Stimulated activated CD4-positive, alpha-beta T cell treated with anti-CD3 and anti-CD28 coated beads, Interleukin-15, amount 100 ng/mL, for 48 hours (primary cell): Measurements from ENCODE around the gene CDK1.

ENCODE experiments used
- DNase-seq, 2 donors: peaks; one replicate each; pipeline ENCODE4 v3.0.0-alpha.2; 2020; ENCODE audit warnings: low read depth in 2 of 2

Gene CDK1

DNA sequence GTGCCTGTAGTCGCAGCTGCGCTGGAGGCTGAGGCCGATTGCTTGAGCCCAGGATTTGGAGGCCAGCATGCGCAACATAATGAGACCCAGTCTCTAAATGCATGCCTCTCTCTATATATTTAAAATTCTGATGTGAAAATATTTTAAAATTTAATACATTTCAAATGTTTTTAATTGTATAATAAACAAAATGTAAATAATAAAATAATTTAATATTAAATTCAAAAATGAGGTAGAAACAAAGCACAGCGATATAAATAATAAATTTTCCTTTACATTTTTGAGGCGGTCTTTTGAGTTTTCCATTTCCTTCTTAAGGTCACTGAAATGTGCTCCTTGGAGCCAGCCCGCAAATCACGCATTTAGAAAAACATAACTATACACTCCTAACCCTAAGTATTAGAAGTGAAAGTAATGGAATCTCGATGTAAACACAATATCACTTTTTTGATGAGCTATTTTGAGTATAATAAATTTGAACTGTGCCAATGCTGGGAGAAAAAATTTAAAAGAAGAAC lies 523 bp upstream of the CDK1 start:
- DNase-seq: no peak

DNA sequence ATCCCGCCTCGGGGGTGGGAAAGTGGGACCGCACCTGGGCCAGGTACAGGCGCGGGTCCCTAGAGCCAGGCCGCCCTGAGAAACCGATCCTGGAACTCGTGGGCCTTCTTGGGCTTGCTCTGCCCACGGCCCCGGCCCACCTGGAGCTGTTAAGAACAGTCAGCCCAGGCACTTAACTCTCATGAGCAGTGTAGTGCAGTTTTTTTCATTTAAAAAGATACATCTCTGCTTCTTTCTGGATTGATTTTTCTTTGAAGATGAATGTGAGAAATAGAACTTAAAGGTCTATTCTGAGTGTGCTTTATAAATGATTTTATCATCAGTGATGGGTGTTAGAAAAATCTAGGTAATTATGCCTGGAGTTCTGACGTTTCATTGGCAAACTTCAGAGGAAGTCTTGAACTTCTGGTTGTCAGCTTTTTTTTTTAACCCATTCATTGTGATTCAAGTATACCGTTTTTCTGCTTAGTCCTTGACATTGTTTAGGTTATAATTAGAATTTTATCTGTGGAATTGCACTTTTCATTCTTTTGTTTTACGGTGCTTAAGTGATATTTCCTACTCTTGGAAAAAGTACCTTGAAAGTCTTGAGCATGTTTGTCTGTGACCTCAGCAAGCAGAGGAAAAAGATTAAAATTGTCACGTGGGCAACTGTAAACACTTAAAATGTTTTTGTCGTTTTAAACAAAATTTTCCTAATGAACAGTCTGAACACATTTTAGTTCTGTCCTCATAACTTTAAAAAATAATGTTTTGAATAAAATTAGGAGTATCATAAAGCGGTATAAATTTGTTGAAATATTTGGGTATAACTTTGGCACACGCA lies 906 bp downstream of the CDK1 start:
- DNase-seq: no peak

DNA sequence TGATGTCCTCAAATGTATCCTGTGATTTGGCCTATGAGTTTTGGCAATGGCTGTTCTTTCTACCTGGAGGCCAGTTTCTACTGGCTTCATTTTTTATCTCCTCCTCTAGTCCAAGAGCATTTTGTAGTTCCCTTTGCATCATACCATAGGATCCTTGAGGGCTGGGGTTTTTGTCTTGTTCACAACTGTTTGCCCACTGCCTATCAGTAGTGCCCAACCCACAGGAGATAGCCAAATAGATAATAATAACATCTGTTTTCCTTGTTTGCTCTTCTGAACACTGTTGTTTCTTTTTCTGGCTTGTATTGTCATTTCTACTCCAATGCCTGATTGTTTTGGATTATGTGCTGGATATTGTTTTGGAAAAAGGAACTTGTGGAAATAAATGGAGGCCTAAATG lies 3.4 kb downstream of the CDK1 start:
- no peak for DNase-seq

DNA sequence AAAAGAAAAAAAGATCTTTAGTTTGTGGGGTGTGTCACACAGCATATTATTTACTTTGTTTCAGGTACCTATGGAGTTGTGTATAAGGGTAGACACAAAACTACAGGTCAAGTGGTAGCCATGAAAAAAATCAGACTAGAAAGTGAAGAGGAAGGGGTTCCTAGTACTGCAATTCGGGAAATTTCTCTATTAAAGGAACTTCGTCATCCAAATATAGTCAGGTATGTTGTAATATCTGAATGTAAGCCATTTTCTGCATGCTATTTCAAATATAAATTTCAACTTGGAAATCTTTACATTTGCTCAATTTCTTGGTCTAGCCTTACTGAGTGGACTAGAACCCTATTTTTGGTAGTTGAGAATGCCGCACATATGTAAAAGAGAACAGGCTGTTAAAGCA lies 6.4 kb downstream of the CDK1 start:
- DNase-seq: no peak

DNA sequence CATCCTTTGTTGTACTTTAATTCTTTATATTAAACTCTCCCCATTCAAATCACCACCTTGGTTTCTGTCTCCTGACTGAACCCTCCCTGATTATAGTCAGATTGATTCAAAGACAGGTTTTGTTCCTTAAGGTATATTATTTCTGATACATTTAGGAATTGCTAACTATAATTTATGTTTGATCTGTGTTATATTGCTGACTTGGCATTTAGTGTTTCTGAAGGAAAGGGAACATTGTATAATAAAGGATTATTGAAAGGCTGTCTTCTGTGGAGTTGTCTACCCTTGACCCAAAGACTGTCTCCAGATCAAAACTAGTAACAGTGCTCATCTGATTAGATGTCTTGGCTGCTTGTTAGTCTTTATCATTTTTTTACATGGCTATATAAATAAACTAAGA lies 10.3 kb downstream of the CDK1 start:
- DNase-seq: no peak

- DNase-seq: no peak
Observed at GRCh38 chr10:60789340-60789739, 11.1 kb downstream of the CDK1 start.

GRCh38 chr10:60794953-60795352 lies 16.7 kb downstream of the CDK1 start:
- no peak for DNase-seq

DNA sequence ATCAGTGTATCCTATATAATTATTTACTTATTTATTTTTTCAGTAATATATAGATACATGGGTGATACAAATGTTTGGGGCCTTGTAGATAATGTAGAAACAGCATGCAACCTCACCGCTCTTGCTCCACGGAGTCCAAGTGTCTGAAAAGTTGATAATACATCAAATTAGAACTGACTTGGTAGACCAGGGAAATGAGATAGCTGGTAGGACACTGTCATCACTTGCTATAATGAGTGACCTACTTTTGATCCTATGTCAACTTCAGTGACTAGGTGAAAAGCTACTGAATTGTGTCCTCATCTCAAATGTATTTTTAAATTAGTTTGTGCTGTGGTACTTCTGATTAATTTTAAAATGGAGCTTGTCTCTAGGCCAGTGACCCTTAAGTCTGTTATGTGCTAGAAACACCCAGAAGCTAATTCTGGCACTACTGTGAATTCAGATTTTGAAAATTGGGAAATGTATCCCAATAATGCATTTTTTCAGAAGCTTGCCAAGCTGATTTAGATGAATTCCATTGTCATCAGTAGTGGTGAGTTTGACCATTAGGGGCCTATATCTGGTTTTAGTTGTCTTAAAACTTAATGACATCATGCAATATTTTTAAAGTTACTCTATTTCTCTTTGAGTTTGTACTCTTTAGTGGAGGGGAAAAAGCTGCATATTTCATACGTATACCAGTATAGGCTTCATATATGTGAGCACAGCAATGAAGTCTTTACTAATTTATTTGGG lies 17.4 kb downstream of the CDK1 start:
- DNase-seq: no peak

DNA sequence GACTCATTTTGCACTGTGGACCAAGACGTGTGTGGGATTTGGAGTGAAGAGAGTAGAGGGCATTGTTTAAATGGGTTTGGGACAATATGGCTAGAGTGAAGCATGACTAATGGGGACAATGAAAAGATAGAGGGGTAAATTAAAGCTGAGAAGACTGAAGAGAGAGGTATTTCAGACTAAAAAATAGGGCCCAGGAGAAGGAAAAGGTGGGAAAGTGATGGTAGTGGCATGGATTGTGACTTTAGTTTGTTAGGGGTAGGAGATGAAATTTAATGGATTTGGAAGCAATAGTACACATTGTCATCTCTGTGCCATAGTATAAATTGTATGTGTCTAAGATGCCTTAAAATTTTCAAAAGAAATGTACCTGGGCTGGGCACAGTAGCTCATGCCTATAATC lies 18.2 kb downstream of the CDK1 start:
- no peak for DNase-seq

GRCh38 chr10:60797200-60797599 lies 18.9 kb downstream of the CDK1 start:
- DNase-seq: no peak

DNA sequence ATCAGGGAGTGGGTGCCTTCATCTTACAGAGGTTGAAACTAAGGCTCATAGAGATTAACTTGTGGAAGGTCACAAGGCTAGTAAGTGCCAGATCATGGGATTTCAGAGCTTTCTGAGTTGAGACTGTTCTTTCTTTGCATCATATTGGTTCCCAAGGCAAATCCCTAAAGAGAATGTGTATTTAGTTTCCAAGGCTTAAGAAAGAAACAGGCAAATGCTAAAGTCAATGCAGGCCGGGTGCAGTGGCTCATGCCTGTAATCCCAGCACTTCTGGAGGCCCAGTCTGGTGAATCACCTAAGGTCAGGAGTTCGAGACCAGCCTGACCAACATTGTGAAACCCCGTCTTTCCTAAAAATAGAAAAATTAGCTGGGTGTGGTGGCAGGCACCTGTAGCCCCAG lies 19.8 kb downstream of the CDK1 start:
- DNase-seq: no peak

GRCh38 chr10:60798870-60799269 lies 20.6 kb downstream of the CDK1 start:
- DNase-seq: no peak

GRCh38 chr10:60799971-60800650 lies 21.8 kb downstream of the CDK1 start:
- no peak for DNase-seq

DNA sequence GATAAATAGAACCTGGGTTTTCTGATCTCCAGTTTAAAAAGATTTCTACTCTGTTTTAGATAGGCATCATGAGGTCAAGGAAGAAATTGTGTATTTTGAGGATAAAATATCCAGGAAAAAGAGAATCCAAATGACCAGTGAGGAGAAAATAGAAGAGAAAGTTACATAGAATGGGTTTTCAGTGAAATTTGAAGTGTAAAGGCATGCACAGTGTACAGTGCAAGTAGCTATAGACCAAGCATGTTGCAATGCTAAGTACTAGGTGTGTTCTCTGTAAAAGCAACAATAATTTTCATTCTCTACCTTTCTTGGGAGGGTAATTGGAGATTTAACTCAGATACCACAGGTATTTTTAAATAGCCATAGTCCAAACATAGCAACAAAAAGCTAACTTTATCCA lies 22.6 kb downstream of the CDK1 start:
- DNase-seq: no peak

DNA sequence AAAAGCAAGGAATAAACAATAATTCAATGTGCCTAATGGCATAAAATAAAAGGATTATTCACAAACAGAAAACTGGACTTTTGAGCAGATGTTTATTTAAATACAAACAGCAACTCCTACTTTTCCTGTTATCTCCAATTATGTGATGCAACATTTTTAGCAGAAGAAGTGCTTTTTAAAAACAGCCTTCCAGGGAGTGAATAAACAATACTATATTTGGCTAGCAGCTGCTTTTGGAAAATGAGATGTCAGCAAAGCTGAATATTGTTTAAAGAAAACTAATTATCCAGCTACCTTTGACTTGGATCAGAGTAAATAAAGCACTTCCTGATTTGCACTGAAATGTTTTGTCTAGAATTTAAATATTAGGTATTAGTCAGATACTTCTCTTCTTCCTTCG lies 23.2 kb downstream of the CDK1 start:
- DNase-seq: no peak

DNA sequence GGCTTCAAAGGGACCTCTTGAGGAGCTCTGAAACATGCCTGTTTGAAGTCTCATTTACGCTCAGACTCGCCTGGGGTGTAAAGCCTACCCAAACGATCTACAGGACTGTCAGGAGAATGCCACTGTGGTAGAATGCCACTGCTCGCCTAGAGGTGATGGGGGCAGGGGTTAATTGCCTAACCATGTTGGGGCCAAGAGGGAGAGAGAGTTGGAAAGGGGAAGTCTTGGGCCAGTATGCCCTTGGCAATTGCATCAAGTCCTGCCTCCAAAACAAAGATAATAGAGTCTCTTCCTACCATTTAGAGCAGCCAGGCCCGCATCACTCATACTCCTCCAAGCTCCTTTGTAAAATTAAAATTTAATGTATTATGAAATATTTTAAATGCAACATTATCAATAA lies 25.2 kb downstream of the CDK1 start:
- no peak for DNase-seq

DNA sequence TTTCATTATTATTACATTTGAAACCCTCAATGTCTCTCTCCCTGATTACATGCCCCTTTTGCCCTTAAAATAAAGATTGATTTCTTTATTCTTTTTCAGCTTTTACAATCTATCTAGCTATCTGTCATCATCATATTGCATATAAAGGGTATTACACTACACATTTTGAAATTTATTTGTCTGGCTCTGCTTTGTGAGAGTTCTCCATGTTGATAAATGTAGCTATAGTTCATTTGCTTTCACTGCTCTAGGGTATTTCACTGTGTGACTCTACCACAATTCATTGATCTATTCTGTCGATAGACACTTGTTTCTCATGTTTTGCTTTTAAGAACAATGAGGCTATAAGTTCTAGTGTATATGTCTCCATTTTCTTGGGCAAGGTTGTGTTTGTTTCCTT lies 25.6 kb downstream of the CDK1 start:
- DNase-seq: no peak

DNA sequence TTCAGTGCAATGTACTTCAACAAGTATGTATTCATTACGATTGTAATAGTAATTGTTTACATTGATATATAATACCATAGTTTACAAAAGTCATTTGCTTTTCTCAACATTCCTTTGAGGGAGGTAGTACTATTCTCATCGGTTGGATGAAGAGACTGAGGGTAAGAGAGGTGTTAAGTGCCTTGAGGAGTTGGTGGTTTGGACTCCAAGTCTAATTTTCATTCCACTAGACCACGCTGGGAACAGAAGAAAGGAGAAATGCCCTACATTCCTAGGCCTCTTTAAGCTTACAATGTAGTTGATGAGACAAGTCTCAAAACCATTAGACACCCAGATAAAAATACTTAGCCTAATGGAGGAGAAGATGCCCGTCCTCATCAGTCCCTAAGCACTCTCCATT lies 28.6 kb downstream of the CDK1 start:
- no peak for DNase-seq

- DNase-seq: no peak
Observed at GRCh38 chr10:60807499-60807898, 29.2 kb downstream of the CDK1 start.

- no peak for DNase-seq
Observed at GRCh38 chr10:60808036-60808435, 29.8 kb downstream of the CDK1 start.

DNA sequence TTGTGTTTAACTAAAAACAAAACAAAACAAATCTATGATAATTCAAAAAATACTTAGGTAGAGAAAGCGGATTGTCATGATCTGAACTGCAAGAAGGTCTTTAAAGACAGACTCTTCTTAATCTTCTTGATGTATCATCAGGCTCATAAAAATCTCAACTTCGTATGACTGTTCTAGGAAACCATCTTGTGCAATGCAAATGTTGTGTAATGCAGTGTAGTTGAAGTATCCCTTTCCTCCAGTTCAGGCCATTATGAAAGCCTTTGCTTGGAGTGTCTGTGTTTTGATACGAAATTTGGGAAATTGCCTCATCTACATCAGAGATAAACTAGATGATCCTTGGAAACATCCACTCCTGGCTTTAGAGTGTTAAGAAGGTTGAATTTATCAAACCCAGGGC lies 30.9 kb downstream of the CDK1 start:
- DNase-seq: no peak

DNA sequence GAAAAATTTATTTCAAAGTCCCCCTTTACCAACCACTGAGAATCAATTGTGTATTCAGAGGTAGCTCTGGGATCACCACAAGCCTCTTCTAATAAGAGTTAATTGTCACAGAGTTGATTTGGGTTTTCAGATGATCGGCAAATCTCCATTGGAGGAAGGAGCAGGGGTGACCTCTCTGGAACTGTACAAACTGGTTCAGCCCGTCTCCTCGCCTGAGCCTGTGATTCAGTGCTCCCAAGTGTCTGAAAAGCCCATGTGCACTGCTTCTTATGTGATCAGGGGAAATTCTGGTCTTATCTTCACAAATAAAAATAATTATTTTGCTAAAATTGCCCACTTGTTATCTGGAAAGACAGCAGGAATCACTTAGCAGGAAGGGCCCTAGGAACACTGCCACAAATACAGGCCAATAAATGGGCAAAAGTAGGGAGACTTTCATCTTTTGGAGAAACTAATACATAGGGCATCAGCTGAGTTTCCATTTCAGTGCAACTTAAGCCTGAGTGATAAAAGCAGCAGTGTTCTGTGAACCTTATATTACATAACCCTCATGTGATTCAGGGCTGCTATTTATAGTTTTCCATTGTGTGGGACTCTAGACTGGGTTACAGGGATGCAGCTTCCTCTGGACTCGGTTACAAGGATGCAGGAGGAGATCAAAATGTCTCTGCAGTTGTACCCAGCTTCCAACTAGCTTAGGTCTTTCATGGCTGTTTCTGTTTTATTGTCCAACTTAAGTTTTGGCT lies 32.3 kb downstream of the CDK1 start:
- DNase-seq: no peak
